Amygdala (tissue), 56 donors: Measurements from ENCODE around the gene GPR83.
A peak's percentile ranks its signal among the peaks of the same experiment; 100 is the strongest.
"Not testable (repeated sequence)": the region's sequence is repeated elsewhere in the genome, so short reads cannot be mapped to it uniquely, and the experiment has no call there.

Experiments used
- DNase-seq, 56 donors: peaks; one replicate each; lab custom pipeline; 2025; lab: John Stamatoyannopoulos, UW

The GPR83 gene

GRCh38 chr11:94400839-94401772, at the start of gene GPR83:
Gene GPR83, minus strand, starts transcription at chr11:94401419. Its CDS starts 172 bp downstream, at chr11:94401247.
- DNase-seq, result peak in 8 of 56 donors; percentile 3 to 45 (median 20)

- no peak for DNase-seq
Measured at GRCh38 chr11:94450048-94450447, 48.8 kb upstream of the GPR83 start.

GRCh38 chr11:94449437-94449836, 48.2 kb upstream of the GPR83 start:
- no peak for DNase-seq

GRCh38 chr11:94449029-94449428, 47.8 kb upstream of the GPR83 start:
- DNase-seq, result no peak

GRCh38 chr11:94447149-94447548, 45.9 kb upstream of the GPR83 start:
- DNase-seq, result no peak

- no peak for DNase-seq
Measured at GRCh38 chr11:94445641-94446040, 44.4 kb upstream of the GPR83 start.

- DNase-seq, result no peak
Measured at GRCh38 chr11:94433049-94433448, 31.8 kb upstream of the GPR83 start.

- no peak for DNase-seq
Measured at GRCh38 chr11:94424662-94425061, 23.4 kb upstream of the GPR83 start.

GRCh38 chr11:94424011-94424410, 22.8 kb upstream of the GPR83 start:
- DNase-seq, result no peak

GRCh38 chr11:94423507-94423906, 22.3 kb upstream of the GPR83 start:
- DNase-seq, result no peak

- DNase-seq, result no peak
Measured at GRCh38 chr11:94418123-94418765, 17.0 kb upstream of the GPR83 start.

GRCh38 chr11:94417386-94417987, 16.3 kb upstream of the GPR83 start:
- no peak for DNase-seq

GRCh38 chr11:94405062-94405833, 4.0 kb upstream of the GPR83 start:
- DNase-seq, result no peak

- DNase-seq, result no peak
Measured at GRCh38 chr11:94402355-94402754, 1.1 kb upstream of the GPR83 start.

- no peak for DNase-seq
Measured at GRCh38 chr11:94401773-94402265, 600 bp upstream of the GPR83 start.

- DNase-seq, result no peak
Measured at GRCh38 chr11:94400457-94400838, 771 bp downstream of the GPR83 start.

- no peak for DNase-seq
Measured at GRCh38 chr11:94400050-94400449, 1.2 kb downstream of the GPR83 start.

GRCh38 chr11:94398101-94398500, 3.1 kb downstream of the GPR83 start:
- no peak for DNase-seq

GRCh38 chr11:94396282-94396681, 4.9 kb downstream of the GPR83 start:
- DNase-seq, result no peak

GRCh38 chr11:94391937-94392336, 9.3 kb downstream of the GPR83 start:
- DNase-seq, result not testable (repeated sequence)
